Mucosa of descending colon (tissue), 3 donors: Measurements from ENCODE around the gene BCDIN3D. TPM values are rescaled to one million over a fixed set of nuclear protein-coding genes. Genes with fewer than 3 reads are reported as not detected.

Experiments used
- ATAC-seq: fragments of 200-7000 bp; cut with Tn5 transposase; one replicate; pipeline ENCODE4 v1.9.1; 2020; ENCODE audit warnings: mild to moderate bottlenecking, moderate library complexity
- DNase-seq, 3 donors: peaks; one replicate each; pipeline ENCODE4 v3.0.0-alpha.2; 2020
- H3K36me3 ChIP-seq: fragments of 200-600 bp; one replicate; pipeline ENCODE4 v1.8.0; 2021; ENCODE audit warnings: low read depth, mild to moderate bottlenecking
- H3K4me1 ChIP-seq: fragments of 200-600 bp; one replicate; pipeline ENCODE4 v1.8.0; 2021; ENCODE audit warnings: low read depth, mild to moderate bottlenecking
- H3K4me3 ChIP-seq: fragments of 200-600 bp; one replicate; pipeline ENCODE4 v1.8.0; 2021; ENCODE audit warnings: mild to moderate bottlenecking
- H3K9me3 ChIP-seq: fragments of 200-600 bp; one replicate; pipeline ENCODE4 v1.8.0; 2021; ENCODE audit warnings: mild to moderate bottlenecking
- CTCF ChIP-seq: fragments of 200-600 bp; IDR thresholded peaks from one replicate; pipeline ENCODE4 v1.8.0; 2022; ENCODE audit warnings: antibody characterized with exemption, mild to moderate bottlenecking
- intact Hi-C, 2 donors: fragments of 100-400 bp; cut with DNase I in 1 of 2; cut with micrococcal nuclease in 1 of 2; formaldehyde crosslinking; loops; one replicate each; pipeline versions ENCODE4 v1.11.0 to v1.11.1; 2022; cut with DNase I, micrococcal nuclease
- total RNA-seq, 3 donors: library from RNA; stranded (reverse); fragmentation: NEBNext Ultra II Directional in 2 of 3; extraction: Animal tissue kit (Norgen Biotek cat#: 25700) in 2 of 3; gene quantifications; one replicate each; pipeline versions ENCODE4 v1.2.1 to v1.2.4, GENCODE V29; 2021 to 2023
- donor health status: DM: no; HTN: no; CAD: no; lungs with moderate emphysema.
- donor health status: DM: no; HTN: no; CAD: no.
- donor health status: DM: no; HTN: yes; CAD: no.

BCDIN3D gene
- total RNA-seq, 3 donors from 2014 or later = 3.0 to 5.0 (median 3.7) TPM

- Histone ChIP-seq H3K4me3 (no peak overlapping the region), H3K36me3 (no peaks in the 10 kb centered on the region), H3K9me3 (no peaks in the 10 kb centered on the region), H3K4me1 (no peaks in the 10 kb centered on the region)
- intact Hi-C loops = no loop called here
- no peak for ATAC-seq
- no peak for TF ChIP-seq CTCF
- DNase-seq = no peak
Measured at GRCh38 chr12:49854976-49855375, 12.1 kb upstream of the BCDIN3D start.

- no peak overlapping the region for H3K4me3 ChIP-seq
- intact Hi-C loops = no loop called here
- no peaks in the 10 kb centered on the region for H3K36me3 ChIP-seq
- DNase-seq (no peak), ATAC-seq (no peak)
- H3K9me3 ChIP-seq = no peaks in the 10 kb centered on the region
- no peak for TF ChIP-seq CTCF
- no peaks in the 10 kb centered on the region for H3K4me1 ChIP-seq
Measured at GRCh38 chr12:49853671-49854070, 10.8 kb upstream of the BCDIN3D start.

- no peak for TF ChIP-seq CTCF
- ATAC-seq (no peak), DNase-seq (no peak)
- intact Hi-C loops = no loop called here
- H3K4me1 ChIP-seq = peaks cover 6% of the 10 kb centered on the region
- no peaks in the 10 kb centered on the region for H3K36me3 ChIP-seq
- no peaks in the 10 kb centered on the region for H3K9me3 ChIP-seq
- H3K4me3 ChIP-seq = no peak overlapping the region
Measured at GRCh38 chr12:49847161-49847560, 4.3 kb upstream of the BCDIN3D start.

GRCh38 chr12:49846032-49846431 is 3.1 kb upstream of the BCDIN3D start:
- H3K36me3 ChIP-seq = no peaks in the 10 kb centered on the region
- no peaks in the 10 kb centered on the region for H3K9me3 ChIP-seq
- no peak for TF ChIP-seq CTCF
- peaks cover 14% of the 10 kb centered on the region for H3K4me1 ChIP-seq
- ATAC-seq (no peak), DNase-seq (no peak)
- H3K4me3 ChIP-seq = no peak overlapping the region
- intact Hi-C loops = no loop called here

GRCh38 chr12:49843876-49844437 is 1.1 kb upstream of the BCDIN3D start:
- intact Hi-C loops = no loop called here
- H3K4me1 ChIP-seq = peaks cover 14% of the 10 kb centered on the region
- ATAC-seq = no peak
- no peaks in the 10 kb centered on the region for H3K36me3 ChIP-seq
- no peaks in the 10 kb centered on the region for H3K9me3 ChIP-seq
- TF ChIP-seq CTCF = no peak
- H3K4me3 ChIP-seq = no peak overlapping the region
- no peak for DNase-seq

GRCh38 chr12:49843411-49843810 is 505 bp upstream of the BCDIN3D start:
- no peaks in the 10 kb centered on the region for H3K36me3 ChIP-seq
- intact Hi-C loops = no loop called here
- no peak overlapping the region for H3K4me3 ChIP-seq
- no peaks in the 10 kb centered on the region for H3K9me3 ChIP-seq
- ATAC-seq (no peak), DNase-seq (no peak)
- no peak for TF ChIP-seq CTCF
- H3K4me1 ChIP-seq = peaks cover 14% of the 10 kb centered on the region
